Esophagus squamous epithelium (tissue), 5 donors: ENCODE data around the gene ZDHHC19. TPM values are rescaled to one million over a fixed set of nuclear protein-coding genes. Genes with fewer than 3 reads are reported as not detected.
"Not testable (repeated sequence)": the region's sequence is repeated elsewhere in the genome, so short reads cannot be mapped to it uniquely, and the experiment has no call there.

Source experiments
- DNase-seq: peaks from one replicate; lab custom pipeline; 2025; lab: John Stamatoyannopoulos, UW
- H3K27ac ChIP-seq, 4 donors: fragments of 200-600 bp; sonication (generic); one replicate each; pipeline ENCODE4 v1.5.1; 2016 to 2019; ENCODE audit warnings: mild to moderate bottlenecking in 1 of 4
- H3K27me3 ChIP-seq, 4 donors: fragments of 200-600 bp; sonication (generic); 1 replicate in 3 of 4; 2 replicates in 1 of 4; pipeline versions ENCODE4 v1.5.1 to v1.6.0; 2017 to 2021; ENCODE audit warnings: antibody characterized with exemption in 1 of 4
- H3K36me3 ChIP-seq, 3 donors: fragments of 200-600 bp; sonication (generic); one replicate each; pipeline ENCODE4 v1.5.1; 2016 to 2019
- H3K4me1 ChIP-seq, 3 donors: fragments of 200-600 bp; sonication (generic); one replicate each; pipeline ENCODE4 v1.5.1; 2017 to 2019
- H3K4me3 ChIP-seq, 4 donors: fragments of 200-600 bp; sonication (generic); 1 replicate in 3 of 4; 2 replicates in 1 of 4; pipeline ENCODE4 v1.5.1; 2016 to 2019; ENCODE audit warnings: mild to moderate bottlenecking in 2 of 4, moderate library complexity in 1 of 4
- H3K9me3 ChIP-seq, 3 donors: fragments of 200-600 bp; sonication (generic); one replicate each; pipeline ENCODE4 v1.5.1; 2016 to 2019
- CTCF ChIP-seq, 6 experiments: fragments of 450-650 bp in 4 of 6; fragments of 200-600 bp in 2 of 6; sonication (generic) in 2 of 6; IDR thresholded peaks; one replicate each; pipeline ENCODE4 v1.5.1; 2016 to 2019; ENCODE audit warnings: antibody characterized with exemption in 6 of 6, mild to moderate bottlenecking in 4 of 6, moderate library complexity in 4 of 6
- POLR2A ChIP-seq, 4 donors: fragments of 450-650 bp; IDR thresholded peaks; one replicate each; pipeline ENCODE4 v1.6.1; 2017; ENCODE audit warnings: antibody characterized with exemption in 4 of 4, mild to moderate bottlenecking in 4 of 4, moderate library complexity in 3 of 4
- WGBS, 2 donors: methylation state at CpG; one replicate each; pipeline ENCODE4 v1.1.5; 2018; 5-methylcytosine and 5-hydroxymethylcytosine counted together
- intact Hi-C: fragments of 100-400 bp; cut with DNase I; formaldehyde crosslinking; loops from one replicate; pipeline ENCODE4 v1.15.0; 2022
- total RNA-seq, 4 donors: library from RNA; depleted of rRNA; stranded (reverse); fragments of >200 nt; gene quantifications; one replicate each; pipeline ENCODE4 v1.1.0, GENCODE V29; 2016
- donor health status: DM: yes; HTN: yes; CAD: no.

ZDHHC19 gene
- total RNA-seq, 4 donors from 2014 or later, result not detected

GRCh38 chr3:196175722-196176121 lies 35.5 kb downstream of the ZDHHC19 start:
- no peak overlapping the region for H3K27ac ChIP-seq
- no peak overlapping the region for H3K4me3 ChIP-seq
- H3K27me3 ChIP-seq, result no peaks in the 10 kb centered on the region
- H3K9me3 ChIP-seq, result no peaks in the 10 kb centered on the region
- intact Hi-C loops, result no loop called here
- TF ChIP-seq CTCF (IDR thresholded peaks at IDR 0.05), result no peak
- no peak for TF ChIP-seq POLR2A (IDR thresholded peaks at IDR 0.05)
- H3K36me3 ChIP-seq, result no peaks in the 10 kb centered on the region
- DNase-seq, result no peak
- 78 to 81% methylated on average over 9 of the region's 9 CpGs for WGBS, 2 donors
- H3K4me1 ChIP-seq, result peaks cover 3 to 15% (median 11%) of the 10 kb centered on the region in 3 donors

- peaks cover 3 to 13% (median 11%) of the 10 kb centered on the region in 3 donors for H3K4me1 ChIP-seq
- TF ChIP-seq CTCF (IDR thresholded peaks at IDR 0.05) (no peak), POLR2A (IDR thresholded peaks at IDR 0.05) (no peak)
- no peaks in the 10 kb centered on the region for H3K9me3 ChIP-seq
- no peak overlapping the region for H3K27ac ChIP-seq
- no peaks in the 10 kb centered on the region for H3K36me3 ChIP-seq
- intact Hi-C loops, result no loop called here
- no peaks in the 10 kb centered on the region for H3K27me3 ChIP-seq
- H3K4me3 ChIP-seq, result no peak overlapping the region
- 77 to 83% methylated on average over 12 to 16 of the region's 19 CpGs for WGBS, 2 donors
- DNase-seq, result no peak
Observed at GRCh38 chr3:196175116-196175625, 36.0 kb downstream of the ZDHHC19 start.

GRCh38 chr3:196174652-196175051 lies 36.5 kb downstream of the ZDHHC19 start:
- Histone ChIP-seq H3K27me3 (no peaks in the 10 kb centered on the region), H3K9me3 (no peaks in the 10 kb centered on the region), H3K4me3 (no peak overlapping the region), H3K27ac (no peak overlapping the region), H3K36me3 (no peaks in the 10 kb centered on the region), H3K4me1 (peaks cover 1 to 8% (median 6%) of the 10 kb centered on the region in 3 donors)
- intact Hi-C loops, result no loop called here
- no peak for TF ChIP-seq POLR2A (IDR thresholded peaks at IDR 0.05)
- 85 to 92% methylated on average over 1 to 3 of the region's 3 CpGs for WGBS, 2 donors
- no peak for DNase-seq

- DNase-seq, H3K4me1 ChIP-seq, H3K27ac ChIP-seq, H3K27me3 ChIP-seq, intact Hi-C loops, H3K36me3 ChIP-seq, H3K4me3 ChIP-seq, H3K9me3 ChIP-seq: not testable (repeated sequence)
- 96 to 97% methylated on average over 12 of the region's 12 CpGs for whole genome bisulfite sequencing, 2 donors
Observed at GRCh38 chr3:196170296-196170695, 40.9 kb downstream of the ZDHHC19 start.

- WGBS, 2 donors, result 79 to 100% methylated on average over 2 to 3 of the region's 5 CpGs
- Histone ChIP-seq H3K36me3 (no peaks in the 10 kb centered on the region), H3K9me3 (no peaks in the 10 kb centered on the region), H3K27me3 (no peaks in the 10 kb centered on the region), H3K27ac (no peak overlapping the region), H3K4me1 (no peaks in the 10 kb centered on the region), H3K4me3 (no peak overlapping the region)
- intact Hi-C loops, result no loop called here
- TF ChIP-seq CTCF (IDR thresholded peaks at IDR 0.05) (no peak), POLR2A (IDR thresholded peaks at IDR 0.05) (no peak)
- no peak for DNase-seq
Observed at GRCh38 chr3:196169836-196170240, 41.4 kb downstream of the ZDHHC19 start.

- no peak overlapping the region for H3K4me3 ChIP-seq
- intact Hi-C loops, result no loop called here
- H3K9me3 ChIP-seq, result no peaks in the 10 kb centered on the region
- H3K27me3 ChIP-seq, result no peaks in the 10 kb centered on the region
- TF ChIP-seq CTCF (IDR thresholded peaks at IDR 0.05) (no peak), POLR2A (IDR thresholded peaks at IDR 0.05) (no peak)
- WGBS, 2 donors, result 55 to 59% methylated on average over 6 of the region's 6 CpGs
- peaks cover 0 to 3% (median 0%) of the 10 kb centered on the region in 3 donors for H3K4me1 ChIP-seq
- no peaks in the 10 kb centered on the region for H3K36me3 ChIP-seq
- H3K27ac ChIP-seq, result no peak overlapping the region
- DNase-seq, result no peak
Observed at GRCh38 chr3:196168808-196169391, 42.3 kb downstream of the ZDHHC19 start.
